SW 1271 (cell line): Measurements from ENCODE around the gene TP53I13.
"Not testable (repeated sequence)": the region's sequence is repeated elsewhere in the genome, so short reads cannot be mapped to it uniquely, and the experiment has no call there.

Experiments used
- DNase-seq, 2 experiments: peaks; one replicate each; lab custom pipeline; 2025; lab: John Stamatoyannopoulos, UW

TP53I13 gene

GRCh38 chr17:29568331-29569244 is at the start of gene TP53I13:
Gene TP53I13, plus strand, starts transcription at chr17:29568701. Its CDS starts 58 bp downstream, at chr17:29568759.
- peak; percentile 65 to 81 for DNase-seq

GRCh38 chr17:29524692-29525091 is 43.8 kb upstream of the TP53I13 start:
- DNase-seq = no peak

GRCh38 chr17:29526322-29526721 is 42.2 kb upstream of the TP53I13 start:
- DNase-seq = no peak

GRCh38 chr17:29533976-29534375 is 34.5 kb upstream of the TP53I13 start:
- no peak for DNase-seq

- DNase-seq = no peak
Observed at GRCh38 chr17:29544066-29544465, 24.4 kb upstream of the TP53I13 start.

GRCh38 chr17:29546085-29546484 is 22.4 kb upstream of the TP53I13 start:
- DNase-seq = no peak

- no peak for DNase-seq
Observed at GRCh38 chr17:29546830-29547229, 21.7 kb upstream of the TP53I13 start.

GRCh38 chr17:29549177-29549923 is 19.2 kb upstream of the TP53I13 start:
- DNase-seq = no peak

- no peak for DNase-seq
Observed at GRCh38 chr17:29555840-29556239, 12.7 kb upstream of the TP53I13 start.

- DNase-seq = no peak
Observed at GRCh38 chr17:29557085-29557738, 11.3 kb upstream of the TP53I13 start.

GRCh38 chr17:29557739-29558116 is 10.8 kb upstream of the TP53I13 start:
- DNase-seq = no peak

GRCh38 chr17:29558139-29558538 is 10.4 kb upstream of the TP53I13 start:
- not testable (repeated sequence) for DNase-seq

GRCh38 chr17:29559640-29560039 is 8.9 kb upstream of the TP53I13 start:
- DNase-seq = no peak

GRCh38 chr17:29560316-29560715 is 8.2 kb upstream of the TP53I13 start:
- DNase-seq = no peak

GRCh38 chr17:29561554-29562517 is 6.7 kb upstream of the TP53I13 start:
- no peak for DNase-seq

GRCh38 chr17:29562615-29563014 is 5.9 kb upstream of the TP53I13 start:
- no peak for DNase-seq

GRCh38 chr17:29563816-29564215 is 4.7 kb upstream of the TP53I13 start:
- DNase-seq = no peak

GRCh38 chr17:29565643-29566472 is 2.6 kb upstream of the TP53I13 start:
- DNase-seq = peak in 1 of 2 experiments; percentile 73

GRCh38 chr17:29566473-29567303 is 1.8 kb upstream of the TP53I13 start, which contains the start of gene ABHD15:
Gene ABHD15, minus strand, starts transcription at chr17:29567037. Its CDS starts 71 bp downstream, at chr17:29566966.
- DNase-seq = peak in 1 of 2 experiments; percentile 70

GRCh38 chr17:29567304-29567553 is 1.3 kb upstream of the TP53I13 start:
- no peak for DNase-seq
